ENCODE data around the gene AIG1.

DNA sequence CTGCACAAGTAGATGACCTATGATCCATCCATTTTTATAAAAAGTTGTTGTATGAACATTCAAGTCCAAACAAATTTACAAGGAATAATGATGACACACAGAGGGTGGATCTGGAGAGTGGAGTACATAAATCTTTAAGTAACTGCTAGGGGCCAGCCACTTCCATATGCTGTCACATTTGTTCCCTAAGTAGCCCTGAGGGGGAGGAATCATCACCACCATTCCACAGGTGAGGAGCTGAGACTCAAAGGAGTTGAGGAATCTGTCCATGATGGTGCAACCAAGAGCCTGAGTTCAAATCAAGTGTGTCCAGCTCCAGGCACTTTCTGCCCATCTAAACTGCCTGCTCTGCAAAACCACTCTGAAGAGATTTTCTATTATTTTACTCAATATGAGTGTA lies 132.1 kb downstream of the AIG1 start:
- TF ChIP-seq, protein P1, sequence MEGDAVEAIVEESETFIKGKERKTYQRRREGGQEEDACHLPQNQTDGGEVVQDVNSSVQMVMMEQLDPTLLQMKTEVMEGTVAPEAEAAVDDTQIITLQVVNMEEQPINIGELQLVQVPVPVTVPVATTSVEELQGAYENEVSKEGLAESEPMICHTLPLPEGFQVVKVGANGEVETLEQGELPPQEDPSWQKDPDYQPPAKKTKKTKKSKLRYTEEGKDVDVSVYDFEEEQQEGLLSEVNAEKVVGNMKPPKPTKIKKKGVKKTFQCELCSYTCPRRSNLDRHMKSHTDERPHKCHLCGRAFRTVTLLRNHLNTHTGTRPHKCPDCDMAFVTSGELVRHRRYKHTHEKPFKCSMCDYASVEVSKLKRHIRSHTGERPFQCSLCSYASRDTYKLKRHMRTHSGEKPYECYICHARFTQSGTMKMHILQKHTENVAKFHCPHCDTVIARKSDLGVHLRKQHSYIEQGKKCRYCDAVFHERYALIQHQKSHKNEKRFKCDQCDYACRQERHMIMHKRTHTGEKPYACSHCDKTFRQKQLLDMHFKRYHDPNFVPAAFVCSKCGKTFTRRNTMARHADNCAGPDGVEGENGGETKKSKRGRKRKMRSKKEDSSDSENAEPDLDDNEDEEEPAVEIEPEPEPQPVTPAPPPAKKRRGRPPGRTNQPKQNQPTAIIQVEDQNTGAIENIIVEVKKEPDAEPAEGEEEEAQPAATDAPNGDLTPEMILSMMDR (conservative IDR thresholded peaks at IDR 0.05; ENCODE audit: low read depth, low read length) = no peak
- TF ChIP-seq EZH2 (IDR thresholded peaks at IDR 0.05; ENCODE audit: borderline replicate concordance, low read depth, low read length, poor library complexity, severe bottlenecking) = no peak

All from A673 (cell line).